ENCODE measurements around the gene ABCC1. TPM values are rescaled to one million over a fixed set of nuclear protein-coding genes. Genes with fewer than 3 reads are reported as not detected.

Gene ABCC1
- total RNA-seq, 1 experiment from 2014 or later = 56.4 TPM

GRCh38 chr16:15960124-15960971, 10.9 kb downstream of the ABCC1 start:
- Histone ChIP-seq H4K91ac (ENCODE audit: insufficient read length, low read depth, low read length) (no peak overlapping the region), H3K27ac (ENCODE audit: insufficient read length, low read depth, low read length) (no peak overlapping the region), H3K23ac (ENCODE audit: insufficient read length, low read depth, low read length) (no peak overlapping the region), H2BK5ac (ENCODE audit: insufficient read length, low read length) (no peak overlapping the region), H3K79me1 (ENCODE audit: insufficient read depth, low read depth, low read length, poor library complexity, severe bottlenecking) (peaks cover 9% of the 10 kb centered on the region), H3T11ph (ENCODE audit: low read length) (no peak overlapping the region), H3K18ac (ENCODE audit: insufficient read length, low read depth, low read length) (no peak overlapping the region), H3K27me3 (ENCODE audit: insufficient read depth, low read length) (no peaks in the 10 kb centered on the region), H3K56ac (ENCODE audit: insufficient read length, low read depth, low read length) (no peak overlapping the region), H3K9me3 (ENCODE audit: control insufficient read depth, low read depth, low read length) (no peaks in the 10 kb centered on the region), H2AFZ (ENCODE audit: low read length) (no peak overlapping the region), H3K4ac (ENCODE audit: low read depth, low read length) (no peak overlapping the region), H3K9ac (ENCODE audit: extremely low read depth, insufficient read length, low read length) (no peak overlapping the region), H4K5ac (ENCODE audit: insufficient read length, low read depth, low read length) (no peak overlapping the region), H3K79me2 (ENCODE audit: insufficient read depth, low read length) (peaks cover 33% of the 10 kb centered on the region; the same call in 1 of the 2 replicates), H4K8ac (replicated peaks; ENCODE audit: insufficient read length, low read depth, low read length) (no peak overlapping the region), H2BK12ac (ENCODE audit: insufficient read length, low read depth, low read length) (no peak overlapping the region), H3K23me2 (ENCODE audit: insufficient read length, low read depth, low read length, poor library complexity, severe bottlenecking) (no peaks in the 10 kb centered on the region), H2BK20ac (ENCODE audit: low read depth, low read length, poor library complexity, severe bottlenecking) (no peak overlapping the region), H3K4me2 (ENCODE audit: insufficient read depth, insufficient read length, low read length) (no peak overlapping the region), H4K20me1 (ENCODE audit: control insufficient read depth, insufficient read depth, insufficient read length) (no peaks in the 10 kb centered on the region), H3K4me1 (ENCODE audit: insufficient read depth, low read length) (peaks cover 7% of the 10 kb centered on the region; the same call in 1 of the 2 replicates), H3K14ac (ENCODE audit: insufficient read depth, low read length) (no peak overlapping the region), H2AK5ac (ENCODE audit: insufficient read length, low read length) (no peak overlapping the region), H2BK15ac (ENCODE audit: low read depth, low read length) (no peak overlapping the region), H2BK120ac (ENCODE audit: low read depth, low read length, poor library complexity, severe bottlenecking) (no peak overlapping the region)
- Mint-ChIP-seq H3K27me3 (ENCODE audit: low read depth) (peaks cover 3% of the 10 kb centered on the region; the same call in 1 of the 2 replicates), H3K4me1 (peaks cover 45 to 49% of the 10 kb centered on the region in 2 experiments), H3K36me3 (ENCODE audit: insufficient read depth in 1 of 3, low read depth in 3 of 3) (peaks cover 18 to 36% (median 35%) of the 10 kb centered on the region in 3 experiments), H3K4me3 (no peak overlapping the region), H3K9me3 (peaks cover 15 to 23% of the 10 kb centered on the region in 2 experiments), H3K27ac (peak overlapping the region; percentile 18 to 73 (median 31); a peak in 5 of 7 replicates)
- no peak for DNase-seq
- TF ChIP-seq CTCF (conservative IDR thresholded peaks at IDR 0.05) = no peak
- no CpG with 5 or more reads among the region's 12 CpGs for WGBS (ENCODE audit: extremely low coverage, insufficient read length, low lambda C conversion rate)
